AML-193 (cell line): ENCODE data around the gene PRKCQ.
"Not testable (repeated sequence)": the region's sequence is repeated elsewhere in the genome, so short reads cannot be mapped to it uniquely, and the experiment has no call there.

Experiments used
- DNase-seq, 2 experiments: peaks; one replicate each; lab custom pipeline; 2025; lab: John Stamatoyannopoulos, UW

PRKCQ gene

GRCh38 chr10:6595499-6595898, 15.4 kb upstream of the PRKCQ start:
- DNase-seq = no peak

GRCh38 chr10:6593241-6593671, 13.2 kb upstream of the PRKCQ start:
- no peak for DNase-seq

DNA sequence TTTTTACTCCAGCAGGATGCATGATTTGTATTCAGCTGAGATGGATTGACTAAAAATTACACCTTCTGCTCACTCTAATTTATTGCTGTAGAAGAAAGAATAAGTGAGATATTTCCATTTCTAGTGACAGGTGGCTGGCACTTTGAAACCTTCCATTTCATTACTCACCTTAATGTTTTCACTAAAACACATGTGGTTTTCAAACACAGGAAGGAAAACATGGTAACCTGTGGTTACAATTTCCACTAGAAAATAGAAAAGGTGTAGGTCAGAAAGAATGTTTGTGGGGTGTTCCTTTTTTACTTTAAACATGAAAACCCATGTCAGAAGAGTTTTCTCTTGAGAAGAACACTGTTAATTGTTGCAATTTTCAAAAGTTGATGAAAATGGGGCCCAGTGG, 12.0 kb upstream of the PRKCQ start:
- no peak for DNase-seq

DNA sequence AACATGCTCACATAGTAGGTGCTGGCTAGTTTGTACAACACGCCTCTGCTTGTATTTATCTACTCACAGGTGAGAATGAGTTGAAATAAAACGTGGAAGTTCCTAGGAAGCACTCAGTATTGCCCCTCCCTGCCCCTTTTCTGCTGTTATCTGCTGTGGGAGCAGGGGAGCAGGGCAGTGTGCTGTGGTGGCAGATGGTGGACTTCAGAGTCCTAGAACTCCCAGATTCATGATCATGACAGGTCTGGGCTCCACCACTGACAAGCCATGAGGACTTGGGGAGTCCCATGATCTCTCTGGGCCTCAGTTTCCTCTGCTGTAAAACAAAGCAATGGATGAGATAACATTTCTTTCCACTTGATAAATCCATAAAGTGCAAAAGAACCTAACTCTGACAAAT, 11.6 kb upstream of the PRKCQ start:
- DNase-seq = no peak

DNA sequence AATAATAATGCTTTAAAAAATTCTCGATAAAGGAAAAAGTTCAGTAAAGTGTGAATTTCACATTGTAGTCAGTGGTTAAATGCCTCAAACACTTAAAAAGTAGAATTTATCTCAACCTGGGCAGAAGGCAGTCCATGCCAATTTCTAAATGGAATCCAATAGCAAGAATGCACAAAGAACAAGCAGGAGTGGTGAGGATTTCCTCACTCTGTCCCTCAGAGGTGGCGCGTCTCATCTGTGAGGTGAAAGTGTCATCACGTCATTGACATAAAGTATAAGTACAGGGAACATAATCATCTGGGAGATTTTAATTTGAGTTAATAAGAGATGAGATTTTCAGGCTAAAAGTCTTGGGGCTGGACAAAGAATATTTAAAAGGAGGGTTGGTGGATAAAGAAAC, 10.0 kb upstream of the PRKCQ start:
- no peak for DNase-seq

DNA sequence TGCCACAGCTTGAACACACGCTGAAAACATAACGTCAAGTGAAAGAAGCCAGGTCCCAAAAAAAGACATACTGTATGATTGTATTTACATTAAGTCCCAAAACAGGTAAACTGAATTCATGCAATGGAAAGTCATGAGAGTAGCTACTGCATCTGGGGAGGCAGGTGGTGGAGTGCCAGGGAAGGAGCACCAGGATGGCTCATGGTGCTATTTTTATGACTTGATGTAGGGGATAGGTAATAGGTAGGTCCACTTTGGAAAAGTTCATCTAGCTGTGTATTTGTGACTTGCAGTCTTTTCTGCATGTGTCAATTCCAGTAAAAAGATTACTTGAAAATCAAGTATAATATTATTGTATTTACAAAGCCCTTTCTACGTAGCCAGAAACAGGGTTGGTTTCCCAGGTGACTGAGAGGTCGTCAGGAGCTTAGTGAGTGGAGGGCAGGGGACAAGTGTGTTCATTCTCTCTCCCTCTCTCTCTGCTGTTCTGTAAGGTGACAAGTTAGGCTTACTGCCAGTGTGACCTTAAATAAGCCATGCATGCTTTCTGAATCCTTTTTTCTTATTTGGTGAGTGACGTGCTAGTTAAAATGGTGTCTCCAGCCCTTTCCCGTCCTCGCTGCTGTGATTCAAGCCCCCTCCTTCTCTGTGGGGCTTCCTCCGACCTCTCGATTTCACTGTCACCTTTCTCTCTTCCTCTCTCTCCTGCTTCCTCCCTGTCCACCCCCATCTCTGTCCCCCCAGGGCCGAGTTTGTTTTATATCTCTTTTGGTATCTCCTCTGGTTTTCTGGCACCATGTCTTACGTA, 9.4 kb upstream of the PRKCQ start:
- no peak for DNase-seq

GRCh38 chr10:6588845-6589244, 8.8 kb upstream of the PRKCQ start:
- no peak for DNase-seq

DNA sequence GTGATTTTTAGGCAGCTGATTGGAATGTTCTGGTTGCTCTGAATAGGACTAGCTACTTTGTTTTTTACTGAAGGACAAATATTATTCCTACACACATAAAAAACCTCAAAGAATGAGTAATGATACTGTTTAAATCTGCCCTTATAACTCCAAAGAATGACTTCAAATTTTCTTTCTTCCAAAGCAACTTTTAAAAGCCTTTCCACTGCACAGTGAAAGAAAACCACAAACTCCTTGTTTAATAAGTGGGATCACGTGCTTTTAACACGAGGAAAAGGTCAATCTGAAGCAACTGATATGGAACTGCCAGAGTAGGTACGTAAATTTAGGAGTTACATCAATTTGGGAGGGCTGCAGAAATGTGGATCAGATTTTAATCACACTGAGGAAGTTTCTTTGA, 8.0 kb upstream of the PRKCQ start:
- no peak for DNase-seq

DNA sequence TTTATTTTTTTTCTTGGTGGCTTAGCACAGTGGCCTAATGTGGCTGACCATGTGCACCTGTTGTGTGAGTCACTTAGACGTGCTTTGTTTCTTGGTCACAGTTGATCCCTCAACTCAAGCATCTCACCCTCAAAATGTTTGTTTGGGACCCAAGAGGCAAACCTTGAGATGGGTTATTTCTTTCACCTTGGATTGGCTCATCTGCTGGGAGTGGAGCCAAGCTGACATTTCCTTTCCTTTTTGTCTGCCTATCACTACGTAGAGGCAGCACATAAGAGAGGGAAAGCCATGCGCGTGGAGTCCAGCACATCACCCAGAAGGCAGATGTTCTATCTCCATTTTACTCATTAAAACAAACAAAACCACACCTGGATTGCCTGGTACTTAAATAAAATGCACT, 6.4 kb upstream of the PRKCQ start:
- no peak for DNase-seq

DNA sequence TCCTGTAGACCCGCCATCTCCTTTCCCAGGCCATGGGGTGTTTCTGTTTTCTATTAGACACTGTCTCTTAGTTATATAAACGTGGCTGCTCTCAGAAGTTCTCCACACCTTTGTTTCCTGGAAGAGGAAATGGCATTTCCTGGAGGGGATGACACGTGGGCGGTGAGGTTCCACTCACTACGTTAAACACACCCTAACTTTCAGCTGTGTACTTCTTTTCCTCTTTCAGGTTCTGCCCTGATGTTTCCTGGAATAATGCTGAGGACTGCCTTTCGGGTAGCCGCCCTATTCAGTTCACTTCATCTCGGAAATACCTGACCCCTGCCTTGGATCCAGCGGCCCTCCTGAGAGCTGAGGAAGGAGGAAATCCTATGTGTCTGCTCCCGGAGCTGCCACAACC, 3.4 kb upstream of the PRKCQ start:
- DNase-seq = no peak

DNA sequence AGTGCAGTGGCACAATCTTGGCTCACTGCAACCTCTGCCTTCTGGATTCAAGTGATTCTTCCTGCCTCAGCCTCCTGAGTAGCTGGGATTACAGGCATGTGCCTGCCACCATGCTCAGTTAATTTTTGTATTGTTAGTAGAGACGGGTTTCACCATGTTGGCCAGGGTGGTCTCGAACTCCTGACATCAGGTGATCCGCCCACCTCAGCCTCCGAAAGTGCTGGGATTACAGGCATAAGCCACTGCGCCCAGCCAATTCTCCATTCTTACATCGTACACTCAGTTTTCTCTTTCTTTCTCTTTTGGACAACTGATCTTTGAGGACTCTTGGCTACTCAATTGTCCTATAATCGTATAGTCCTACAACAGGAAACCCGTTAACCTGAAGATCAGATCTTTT, 2.8 kb upstream of the PRKCQ start:
- not testable (repeated sequence) for DNase-seq

DNA sequence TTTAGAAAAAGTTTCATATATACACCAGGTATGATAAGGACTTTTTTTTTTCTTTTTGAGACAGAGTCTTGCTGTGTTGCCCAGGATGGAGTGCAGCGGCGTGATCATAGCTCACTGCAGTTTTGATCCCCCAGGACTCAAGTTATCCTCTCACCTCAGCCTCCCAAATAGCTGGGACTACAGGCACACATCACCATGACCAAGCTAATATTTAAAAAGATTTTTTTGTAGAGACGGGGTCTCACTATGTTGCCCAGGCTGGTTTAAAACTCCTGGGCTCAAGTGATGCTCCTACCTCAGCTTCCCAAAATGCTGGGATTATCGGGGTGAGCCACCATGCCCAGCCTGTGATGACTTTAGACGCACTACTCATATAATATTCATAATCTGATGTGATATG, 2.2 kb upstream of the PRKCQ start:
- no peak for DNase-seq

DNA sequence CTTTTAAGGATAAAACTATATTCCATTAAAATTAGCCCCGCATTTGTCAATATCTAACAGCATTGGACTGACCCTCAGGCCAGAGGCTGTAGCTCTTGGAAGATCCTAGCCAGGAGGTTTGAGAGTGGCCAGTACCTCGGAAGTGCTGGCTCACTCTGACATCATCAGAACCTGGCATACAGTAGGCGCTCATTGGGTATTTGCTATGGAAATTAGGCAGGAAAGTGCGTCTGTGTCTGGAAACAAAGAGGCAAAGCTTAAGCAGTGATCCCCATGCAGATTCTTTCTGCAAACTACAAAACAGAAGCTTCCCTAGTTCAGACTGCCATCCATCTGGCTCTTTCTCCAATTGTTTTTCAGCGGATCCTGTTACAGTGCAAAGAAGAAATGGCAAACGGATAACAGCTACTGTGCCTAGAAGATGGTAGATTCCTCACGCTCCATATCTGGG, 1.7 kb upstream of the PRKCQ start:
- no peak for DNase-seq

DNA sequence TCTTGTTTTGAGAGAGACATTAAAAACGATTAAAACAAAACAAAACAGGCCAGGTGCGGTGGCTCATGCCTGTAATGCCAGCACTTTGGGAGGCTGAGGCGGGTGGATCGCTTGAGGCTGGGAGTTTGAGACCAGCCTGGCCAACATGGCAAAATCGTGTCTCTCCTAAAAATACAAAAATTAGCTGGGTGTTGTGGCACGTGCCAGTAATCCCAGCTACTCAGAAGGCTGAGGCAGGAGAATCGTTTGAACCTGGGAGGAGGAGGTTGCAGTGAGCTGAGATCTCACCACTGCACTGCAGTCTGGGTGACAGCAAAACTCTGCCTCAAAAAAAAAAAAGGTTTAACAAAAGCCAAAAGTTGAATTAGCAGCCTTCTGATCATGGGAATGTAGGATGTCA, 1.1 kb upstream of the PRKCQ start:
- not testable (repeated sequence) for DNase-seq

GRCh38 chr10:6580279-6581029, 378 bp upstream of the PRKCQ start:
- DNase-seq = peak; percentile 54 to 62

DNA sequence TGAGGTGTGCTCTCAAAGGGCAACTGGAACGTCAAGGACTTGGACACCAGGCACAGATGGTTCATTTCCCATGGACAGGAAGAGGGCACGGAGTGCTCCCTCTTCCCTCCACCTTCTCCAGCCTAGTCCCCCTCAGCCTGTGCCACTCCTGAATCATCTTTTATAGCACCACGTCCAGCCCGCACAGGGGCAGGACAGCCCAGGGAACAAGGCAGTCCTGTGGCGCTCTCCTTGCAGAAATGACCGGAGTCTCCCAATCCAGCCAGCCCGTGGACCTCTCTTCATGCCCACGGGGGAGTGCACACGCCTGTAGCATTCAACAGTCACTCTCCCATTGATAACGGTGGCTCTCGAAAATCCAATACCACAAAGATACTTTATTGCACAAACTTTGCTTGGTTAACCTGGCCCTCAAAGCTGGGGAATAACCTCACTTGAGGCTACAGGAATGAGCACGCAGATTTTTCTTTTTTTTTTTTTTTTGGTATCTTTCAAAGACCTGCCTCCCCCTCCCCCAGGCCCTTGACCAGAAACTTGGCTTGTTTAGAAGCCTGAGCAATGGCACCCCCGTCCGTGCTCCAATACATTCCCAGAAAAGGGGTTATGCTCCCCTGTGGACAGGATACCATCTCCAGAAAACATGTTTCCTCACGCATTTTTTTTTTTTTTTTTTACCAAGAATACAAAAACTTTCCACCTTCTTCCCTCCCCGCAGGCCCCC, 733 bp downstream of the PRKCQ start:
- DNase-seq = peak in 1 of 2 experiments; percentile 12

DNA sequence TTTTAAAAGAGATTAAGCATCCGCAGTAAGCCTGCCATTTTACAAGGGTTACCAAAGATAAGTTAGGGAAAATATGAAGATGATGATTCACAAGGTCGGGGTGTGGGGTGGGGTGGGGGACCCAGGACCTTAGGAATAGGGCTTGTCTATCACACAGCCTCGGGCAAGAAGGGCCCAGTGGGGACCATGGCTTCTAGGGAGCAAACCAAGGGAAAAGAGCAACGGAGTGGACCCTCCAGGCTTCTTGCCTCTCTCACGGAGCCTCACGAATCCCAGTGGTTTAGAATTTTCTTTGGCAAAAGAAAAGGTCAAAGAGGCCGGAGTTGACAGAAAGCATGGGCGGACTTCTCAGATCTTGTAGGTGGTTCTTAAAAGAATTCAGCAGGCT, 1.3 kb downstream of the PRKCQ start:
- no peak for DNase-seq

GRCh38 chr10:6578251-6578771, 1.8 kb downstream of the PRKCQ start:
- DNase-seq = peak in 1 of 2 experiments; percentile 9

DNA sequence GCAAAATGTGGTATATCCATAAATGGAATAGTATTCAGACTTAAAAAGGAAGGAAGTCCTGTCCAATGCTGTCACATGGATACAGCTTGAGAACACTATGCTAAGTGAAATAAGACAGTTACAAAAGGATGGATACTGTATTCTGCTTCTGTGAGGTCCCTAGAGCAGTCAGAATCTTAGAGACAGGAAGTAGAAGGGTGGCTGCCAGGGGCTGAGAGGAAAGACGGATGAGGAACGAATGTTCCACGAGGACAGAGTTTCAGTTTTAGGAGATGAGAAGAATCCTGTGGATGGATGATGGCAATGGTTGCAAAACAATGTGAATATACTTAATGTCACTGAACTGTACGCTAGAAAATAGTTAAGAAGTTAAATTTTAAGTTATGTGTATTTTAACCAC, 3.8 kb downstream of the PRKCQ start:
- no peak for DNase-seq

GRCh38 chr10:6574664-6575176, 5.4 kb downstream of the PRKCQ start:
- DNase-seq = no peak

DNA sequence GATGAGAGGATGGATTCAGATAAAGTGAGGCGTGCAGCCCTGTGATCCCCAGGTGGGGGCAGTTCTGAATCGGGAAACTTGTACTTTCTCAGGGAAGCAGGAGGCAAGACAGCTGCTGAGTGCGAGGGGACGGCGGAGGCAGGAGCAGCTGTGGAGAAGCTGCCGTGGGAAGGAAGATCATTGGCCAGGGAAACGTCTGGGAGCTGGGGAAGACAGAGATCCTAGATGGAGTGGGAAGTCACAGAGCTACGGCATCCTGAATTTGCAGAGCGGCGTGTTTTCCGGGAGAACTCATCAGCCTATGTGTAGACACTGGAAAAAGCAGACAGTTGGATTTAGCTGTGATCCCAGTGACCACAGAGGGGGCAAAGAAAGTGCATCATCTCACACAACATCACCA, 9.2 kb downstream of the PRKCQ start:
- no peak for DNase-seq

DNA sequence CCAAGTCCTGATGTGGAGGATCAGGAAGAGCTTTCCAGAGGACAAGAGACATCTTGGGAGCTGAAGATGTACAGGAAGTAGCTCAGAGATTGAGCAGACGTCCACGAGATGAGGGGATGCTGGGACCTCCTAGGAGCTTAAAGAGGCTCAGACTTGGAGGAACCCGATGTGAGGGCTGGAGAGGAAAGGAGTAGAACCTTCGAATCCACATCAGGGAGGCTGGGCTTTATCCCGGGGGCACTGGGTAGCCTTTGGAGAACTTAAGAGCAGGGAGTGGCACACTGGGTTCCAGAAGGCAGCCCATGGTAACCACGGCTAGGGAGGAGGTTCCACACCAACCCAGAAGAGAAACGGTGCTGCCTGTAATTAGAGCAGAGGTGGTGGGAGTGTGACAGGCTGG, 10.8 kb downstream of the PRKCQ start:
- no peak for DNase-seq
